ENCODE results near the gene NME3. TPM values are rescaled to one million over a fixed set of nuclear protein-coding genes. Genes with fewer than 3 reads are reported as not detected.

NME3 gene
- total and polyA plus RNA-seq, 2 of the 13 experiments (the other 11 are each of a cell fraction or from before 2014, with no cell fraction given) = 10.4 to 15.9 TPM

DNA sequence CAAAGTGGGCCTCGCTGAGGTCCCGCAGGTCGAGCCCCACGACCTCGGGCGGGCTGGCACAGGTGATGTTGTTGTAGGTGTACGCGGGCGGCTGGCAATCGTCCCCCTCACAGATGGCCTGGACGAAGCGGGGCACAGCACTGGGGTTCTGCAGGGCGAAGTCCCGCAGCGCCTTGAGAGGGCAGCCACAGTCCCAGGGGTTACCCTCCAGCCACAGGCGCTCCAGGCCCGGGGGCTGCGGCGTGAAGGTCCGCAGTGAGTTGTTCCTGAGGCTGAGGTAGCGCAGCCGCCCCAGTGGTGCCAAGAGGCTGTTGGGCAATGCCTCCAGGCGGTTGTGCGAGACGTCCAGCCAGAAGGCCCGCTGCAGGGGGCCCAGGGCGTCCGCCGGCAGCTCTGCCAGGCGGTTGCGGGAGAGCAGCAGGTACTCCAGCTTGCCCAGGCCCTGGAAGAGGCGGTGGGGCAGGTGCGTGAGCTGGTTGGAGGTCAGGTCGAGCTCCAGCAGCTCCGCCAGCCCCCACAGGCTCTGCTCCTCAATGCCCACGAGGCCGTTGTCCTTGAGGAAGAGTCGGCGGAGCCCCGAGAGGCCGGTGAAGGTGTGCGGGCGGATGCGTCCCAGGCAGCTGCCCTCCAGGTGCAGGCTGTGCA is 19.4 kb upstream of the NME3 start:
- intact Hi-C loops (cut with micrococcal nuclease; ENCODE audit: unreplicated experiment) = no loop called here
- no peak for FAIRE-seq
- POLR2A ChIA-PET = interaction anchor here (5.5 kb wide), 1 partner anchor 8 kb away, joined by 57 read pairs; the partner anchor contains the start of genes NUBP2 and SPSB3

DNA sequence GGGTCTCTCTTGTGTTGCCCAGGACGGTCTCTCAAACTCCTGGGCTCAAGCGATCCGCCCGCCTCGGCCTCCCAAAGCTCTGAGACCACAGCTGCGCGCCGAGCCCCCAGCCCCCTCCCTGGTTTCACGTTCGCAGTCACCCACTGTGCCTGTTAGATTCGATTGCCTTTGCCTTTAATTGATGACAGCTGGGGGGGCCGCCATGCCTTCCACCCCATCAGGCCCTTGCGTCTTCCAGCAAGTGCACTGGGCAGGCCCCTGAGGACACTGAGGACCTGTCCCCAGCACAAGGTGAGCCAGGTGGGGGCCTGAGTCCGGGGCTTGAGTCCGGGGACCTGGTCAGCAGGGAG is 18.9 kb upstream of the NME3 start:
- no peak for FAIRE-seq
- no TSS peak for BruUV-seq (replicated peaks)
- H3K9ac ChIP-seq (ENCODE audit: insufficient read depth, low read depth, low read length) = no peak overlapping the region
- H3K27ac ChIP-seq (ENCODE audit: extremely low read length, insufficient read depth, low read length) = no peak overlapping the region
- no peaks in the 10 kb centered on the region for H4K20me1 ChIP-seq (ENCODE audit: insufficient read depth, low read length)
- WGBS (ENCODE audit: low lambda C conversion rate) = 94% methylated on average over 15 of the region's 15 CpGs
- no peak for ATAC-seq
- H3K4me2 ChIP-seq (ENCODE audit: low read depth, low read length) = no peak overlapping the region
- TF ChIP-seq EHMT2 (IDR thresholded peaks at IDR 0.05; ENCODE audit: borderline replicate concordance, low read depth, low read length) = no peak
- no peak for TF ChIP-seq IRF9 (CRISPR knock-in tag; IDR thresholded peaks at IDR 0.05; ENCODE audit: borderline replicate concordance)
- no peak for TF ChIP-seq ZNF430 (CRISPR knock-in tag; IDR thresholded peaks at IDR 0.05)
- peaks cover 4 to 7% of the 10 kb centered on the region in 2 experiments; a peak in 3 of 5 replicates for H3K36me3 ChIP-seq (replicated peaks in 1 of 2; ENCODE audit: control insufficient read depth in 1 of 2, insufficient read depth in 2 of 2, low read length in 2 of 2)
- H3K9me3 ChIP-seq (ENCODE audit: low read length) = no peaks in the 10 kb centered on the region
- H3K27me3 ChIP-seq (ENCODE audit: control insufficient read depth in 1 of 2, insufficient read depth in 2 of 2, low read length in 2 of 2) = no peaks in the 10 kb centered on the region
- H3K4me1 ChIP-seq (ENCODE audit: insufficient read depth, low read length) = peaks cover 21% of the 10 kb centered on the region
- intact Hi-C loops (cut with micrococcal nuclease; ENCODE audit: unreplicated experiment) (no loop called here), in situ Hi-C loops (cut with HindIII; ENCODE audit: extremely low pct_ligation_motif_present, low pct_unique_long_range_greater_than_20kb) (no loop called here)
- peaks cover 8% of the 10 kb centered on the region for H3K79me2 ChIP-seq (ENCODE audit: insufficient read depth, low read length)
- H3K4me3 ChIP-seq (replicated peaks in 1 of 3; ENCODE audit: insufficient read depth in 1 of 3, low read depth in 2 of 3, low read length in 3 of 3) = no peak overlapping the region
- POLR2A ChIA-PET = no interaction called here
- no peak overlapping the region for H2AFZ ChIP-seq (ENCODE audit: low read length)
- DNase-seq (ENCODE audit: low spot score) = no peak
- CTCF ChIA-PET (ENCODE audit: low intra/inter-chr PET ratio, low total read pairs) = no interaction called here

More for the DNA sequence above, 19.4 kb upstream of the NME3 start:
- Histone ChIP-seq H3K4me2 (ENCODE audit: low read depth, low read length) (no peak overlapping the region), H3K79me2 (ENCODE audit: insufficient read depth, low read length) (peaks cover 3% of the 10 kb centered on the region), H2AFZ (ENCODE audit: low read length) (no peak overlapping the region), H3K4me1 (ENCODE audit: insufficient read depth, low read length) (peaks cover 25% of the 10 kb centered on the region), H3K9ac (ENCODE audit: insufficient read depth, low read depth, low read length) (no peak overlapping the region), H3K9me3 (ENCODE audit: low read length) (no peaks in the 10 kb centered on the region), H4K20me1 (ENCODE audit: insufficient read depth, low read length) (no peaks in the 10 kb centered on the region), H3K27me3 (ENCODE audit: control insufficient read depth in 1 of 2, insufficient read depth in 2 of 2, low read length in 2 of 2) (no peaks in the 10 kb centered on the region), H3K27ac (ENCODE audit: extremely low read length, insufficient read depth, low read length) (no peak overlapping the region), H3K36me3 (replicated peaks in 1 of 2; ENCODE audit: control insufficient read depth in 1 of 2, insufficient read depth in 2 of 2, low read length in 2 of 2) (peaks cover 4 to 7% of the 10 kb centered on the region in 2 experiments; a peak in 3 of 5 replicates), H3K4me3 (replicated peaks in 1 of 3; ENCODE audit: insufficient read depth in 1 of 3, low read depth in 2 of 3, low read length in 3 of 3) (no peak overlapping the region)
- in situ Hi-C loops (cut with HindIII; ENCODE audit: extremely low pct_ligation_motif_present, low pct_unique_long_range_greater_than_20kb) = no loop called here
- CTCF ChIA-PET (ENCODE audit: low intra/inter-chr PET ratio, low total read pairs) = no interaction called here
- 100% methylated on average over 15 of the region's 44 CpGs for WGBS (ENCODE audit: low lambda C conversion rate)
- no TSS peak for BruUV-seq (replicated peaks)
- ATAC-seq (no peak), DNase-seq (ENCODE audit: low spot score) (no peak)
- TF ChIP-seq FOXK1 (CRISPR knock-in tag; IDR thresholded peaks at IDR 0.05; ENCODE audit: borderline replicate concordance, low read depth) (no peak), RBFOX2 (IDR thresholded peaks at IDR 0.05; ENCODE audit: low read depth, low read length) (peak; percentile 41; the same call in 1 of the 2 replicates)

Measured in HepG2 (cell line).